GM18868 (cell line): ENCODE results near the gene SV2B.
A peak's percentile ranks its signal among the peaks of the same experiment; 100 is the strongest.

Source experiments
- ATAC-seq: cut with Tn5 transposase; IDR thresholded peaks from one replicate; pipeline ENCODE4 v1.9.1; 2021; ENCODE audit warnings: mild to moderate bottlenecking, moderate library complexity; ENCODE audit not compliant: unreplicated experiment

The SV2B gene

GRCh38 chr15:91135201-91136130 lies 35.4 kb downstream of the SV2B start:
- ATAC-seq = peak; percentile 94

- no peak for ATAC-seq
These were observed 36.4 kb downstream of the SV2B start for GRCh38 chr15:91136386-91136923.

DNA sequence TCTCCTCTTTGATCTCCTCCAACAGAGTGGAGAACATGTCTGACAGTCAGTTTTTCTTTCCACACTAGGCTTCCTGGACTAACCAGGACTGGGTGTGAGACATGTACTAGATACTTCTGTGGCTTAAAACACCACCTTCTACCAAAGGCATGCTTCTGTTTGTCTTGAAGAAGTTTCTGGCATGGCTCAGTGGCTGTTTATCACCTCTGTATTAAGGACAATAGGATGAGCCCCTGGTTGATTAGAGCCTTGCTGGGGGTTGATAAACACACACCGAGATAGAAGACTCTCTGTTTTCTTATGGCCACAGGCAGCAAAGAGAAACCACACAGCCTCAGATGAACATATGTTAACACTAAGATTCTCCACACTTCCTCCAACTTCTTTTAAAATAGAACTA lies 40.5 kb downstream of the SV2B start:
- no peak for ATAC-seq

- ATAC-seq = no peak
These were observed 41.0 kb downstream of the SV2B start for GRCh38 chr15:91141097-91141496.

- ATAC-seq = peak; percentile 85
These were observed 42.2 kb downstream of the SV2B start for GRCh38 chr15:91142106-91142744.

- no peak for ATAC-seq
These were observed 42.9 kb downstream of the SV2B start for GRCh38 chr15:91142946-91143345.

- ATAC-seq = no peak
These were observed 46.7 kb downstream of the SV2B start for GRCh38 chr15:91146728-91147127.

DNA sequence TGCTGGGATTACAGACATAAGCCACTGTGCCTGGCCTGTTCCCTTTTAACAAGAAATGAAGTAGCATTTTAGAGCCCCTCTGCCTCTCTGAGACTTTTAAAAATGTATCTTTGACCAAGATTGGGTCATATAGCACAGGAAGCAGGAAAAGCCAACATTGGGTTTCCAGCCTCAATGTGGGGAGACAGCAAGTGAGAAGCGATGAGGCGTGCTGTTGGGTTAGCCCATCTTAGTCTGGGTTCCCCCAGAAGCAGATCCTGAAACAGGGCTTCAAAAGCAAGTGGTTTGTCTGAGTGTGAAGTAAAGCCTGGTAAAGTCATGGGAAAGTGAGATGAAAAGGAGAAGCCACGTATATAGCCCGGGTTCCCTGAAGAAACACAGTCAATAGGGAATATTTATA lies 48.2 kb downstream of the SV2B start:
- ATAC-seq = no peak

DNA sequence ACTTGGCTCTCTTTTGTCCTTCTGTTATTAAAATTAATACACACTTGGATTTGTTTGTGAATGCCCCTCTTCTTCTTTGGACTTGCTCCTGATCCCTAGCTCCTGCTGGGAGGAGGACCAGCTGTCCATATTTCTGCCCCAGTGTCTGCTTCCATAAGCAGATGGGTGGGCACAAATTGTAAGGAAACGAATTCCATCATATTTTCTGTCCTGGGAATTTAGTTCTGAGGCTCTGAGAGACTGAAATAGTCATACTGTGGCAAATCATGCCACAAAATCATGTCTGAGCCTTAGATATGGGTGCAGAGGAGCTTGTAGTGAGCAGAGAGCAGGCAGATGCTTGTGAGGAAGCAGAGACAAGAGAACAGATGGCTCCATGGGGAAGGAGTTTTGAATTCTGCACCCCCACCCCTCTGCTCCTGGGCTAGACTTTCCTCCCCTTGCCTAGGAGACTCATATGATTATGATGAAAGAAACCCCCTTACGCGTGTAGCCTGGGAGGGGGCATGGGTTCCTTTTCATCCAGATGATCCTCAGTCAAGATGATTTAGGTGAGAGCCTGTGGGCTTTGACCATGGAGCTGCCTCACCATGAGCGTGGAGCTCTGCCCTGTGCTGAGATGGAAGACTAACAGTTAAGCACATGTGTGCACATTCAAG lies 50.6 kb downstream of the SV2B start:
- no peak for ATAC-seq

DNA sequence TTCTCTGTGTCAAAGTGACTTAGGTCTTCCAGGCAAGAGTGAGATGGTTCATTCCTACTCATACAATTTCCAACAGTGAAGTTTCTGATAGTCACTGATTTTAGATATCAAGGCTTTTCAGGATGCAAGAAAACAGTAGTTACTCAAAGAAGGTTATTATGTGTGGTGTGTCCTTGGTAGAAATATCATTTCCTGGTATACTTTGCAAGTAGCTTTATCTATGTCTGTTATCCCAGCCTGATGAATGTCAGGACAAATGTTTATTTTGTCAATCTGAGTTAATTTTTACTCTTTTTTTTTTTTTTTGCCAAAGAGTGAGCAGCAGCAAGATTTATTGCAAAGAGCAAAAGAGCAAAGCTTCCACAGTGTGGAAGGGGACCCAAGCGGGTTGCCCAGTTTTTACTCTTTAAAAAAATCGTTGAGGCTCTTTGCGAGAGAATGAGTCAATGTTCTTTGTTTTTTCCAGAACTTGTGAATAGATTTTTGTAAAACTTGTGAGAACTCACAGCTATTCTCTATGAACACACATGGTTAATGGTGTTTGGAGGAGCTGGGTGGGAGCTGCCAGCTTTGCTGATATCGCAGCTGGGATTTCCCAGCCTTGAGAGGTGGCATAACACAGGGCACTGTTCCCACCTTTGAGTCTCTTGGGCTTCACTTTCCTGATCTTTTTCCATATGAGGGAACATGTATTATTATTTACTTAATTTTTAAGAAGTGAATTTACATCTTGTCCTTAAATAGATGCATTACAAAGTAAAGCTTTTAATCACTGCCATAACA lies 51.9 kb downstream of the SV2B start:
- ATAC-seq = no peak

DNA sequence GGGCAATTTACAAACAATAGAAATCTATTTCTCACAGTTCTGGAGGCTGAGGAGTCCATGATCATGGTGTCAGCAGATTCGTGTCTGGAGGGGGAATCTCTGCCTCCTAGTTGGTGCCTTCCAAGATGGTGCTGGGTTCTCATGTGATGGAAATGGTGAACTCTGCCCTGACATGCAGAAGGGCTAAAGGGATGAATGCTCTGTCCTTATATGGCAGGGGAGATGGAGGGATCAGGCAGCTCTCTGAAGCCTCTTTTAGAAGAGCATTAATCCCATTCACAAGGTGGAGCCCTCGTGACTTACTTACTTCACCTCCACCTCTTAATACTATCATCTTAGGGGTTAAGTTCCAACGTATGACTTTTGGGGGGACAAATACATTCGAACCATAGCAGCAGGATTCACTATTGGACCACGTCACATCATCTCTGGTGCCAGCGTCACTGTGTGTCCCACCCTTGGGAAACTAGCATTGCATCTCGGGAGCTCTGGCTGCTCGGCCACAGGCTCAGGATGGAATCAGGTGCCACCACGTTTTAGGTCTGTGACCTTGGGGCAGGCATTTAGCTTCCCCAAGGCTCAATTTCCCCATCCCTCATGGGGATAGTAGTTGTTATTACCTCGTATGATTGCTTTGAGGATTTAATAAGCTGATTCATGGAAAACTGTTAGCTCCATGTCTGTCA lies 53.0 kb downstream of the SV2B start:
- ATAC-seq = no peak

- ATAC-seq = no peak
These were observed 53.9 kb downstream of the SV2B start for GRCh38 chr15:91153954-91154353.

DNA sequence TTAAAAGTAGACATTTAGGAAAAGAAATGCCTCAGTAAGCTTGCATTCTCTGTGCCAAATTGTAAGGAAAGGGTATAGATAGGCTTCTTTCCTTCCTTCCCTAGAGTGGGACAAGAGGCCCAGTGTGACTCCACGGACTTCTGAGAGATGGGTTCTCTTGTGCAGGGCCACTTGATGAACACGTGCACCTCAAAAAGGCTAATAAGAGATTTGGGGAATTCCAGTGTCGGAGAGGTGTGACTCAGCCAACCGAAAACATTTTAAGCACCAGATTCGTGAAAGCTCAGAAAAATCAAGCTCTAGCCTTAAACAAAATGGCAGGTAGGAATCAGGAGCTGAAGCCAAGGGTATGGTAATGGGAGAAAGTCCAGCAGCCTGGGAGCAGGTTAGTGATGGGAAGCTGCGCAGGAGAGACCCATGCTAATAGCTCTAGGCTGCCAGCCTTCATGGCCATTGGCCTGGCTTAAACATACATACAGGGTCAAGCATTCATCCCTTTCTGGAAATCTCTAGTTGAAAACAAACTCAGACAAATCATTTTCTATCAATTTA lies 56.2 kb downstream of the SV2B start:
- peak; percentile 58 for ATAC-seq

GRCh38 chr15:91158415-91159394 lies 58.6 kb downstream of the SV2B start:
- no peak for ATAC-seq

DNA sequence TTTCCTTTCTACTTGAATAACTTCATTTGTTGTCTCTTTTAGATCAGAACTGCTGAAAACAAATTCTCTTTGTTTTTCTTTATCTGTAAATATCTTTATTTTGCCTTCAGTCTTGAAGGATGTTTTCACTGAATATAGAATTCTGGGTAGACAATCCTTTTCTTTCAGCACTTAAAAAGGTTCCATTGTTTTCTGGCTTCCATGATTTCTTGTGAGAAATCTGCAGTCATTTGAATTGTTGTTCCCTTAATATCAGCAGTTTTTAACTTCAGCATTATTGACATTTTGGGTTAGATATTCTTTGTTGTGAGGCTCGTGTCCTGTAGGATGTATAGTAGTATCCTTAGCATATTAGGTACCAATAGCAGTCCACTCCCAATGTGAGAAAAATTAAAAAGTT lies 65.8 kb downstream of the SV2B start:
- no peak for ATAC-seq

- ATAC-seq = no peak
These were observed 68.4 kb downstream of the SV2B start for GRCh38 chr15:91168457-91168856.

DNA sequence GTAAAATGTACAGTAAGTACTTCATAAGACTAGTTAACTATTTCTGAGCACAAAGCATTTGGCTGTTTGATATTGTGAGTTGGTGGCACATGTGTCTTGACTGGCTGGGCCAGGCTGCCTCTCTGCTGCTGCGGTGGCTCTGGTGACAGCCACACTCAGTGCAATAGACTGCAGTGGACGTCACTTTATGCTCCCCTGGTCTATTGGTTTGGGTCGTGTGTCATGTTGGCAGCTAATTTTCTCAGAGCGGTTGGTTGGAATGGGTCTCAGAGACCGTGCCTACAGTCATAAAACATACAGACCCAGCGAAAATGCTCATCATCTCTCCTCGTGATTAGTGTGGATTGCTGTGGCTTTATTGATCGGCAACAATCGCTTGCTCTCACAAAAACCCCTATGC lies 71.3 kb downstream of the SV2B start:
- no peak for ATAC-seq

DNA sequence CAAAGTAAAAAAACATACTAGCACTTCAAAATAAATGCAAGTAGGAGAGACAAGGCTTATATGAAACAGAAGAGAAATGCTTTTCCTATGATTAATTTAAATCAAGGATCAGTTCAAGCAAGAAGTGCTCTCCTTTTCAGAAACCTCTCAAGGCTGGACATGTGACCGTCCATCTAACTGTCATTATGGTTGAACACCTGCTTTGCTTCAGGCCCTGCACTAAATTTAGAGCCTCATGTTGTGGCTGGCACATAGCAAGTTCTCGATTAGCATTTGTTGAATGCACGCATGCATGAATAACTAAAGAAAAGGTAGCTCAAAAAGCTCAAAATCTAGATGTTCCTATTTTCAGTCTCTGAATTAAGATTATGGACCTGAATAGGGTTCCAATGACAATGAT lies 82.0 kb downstream of the SV2B start:
- ATAC-seq = no peak

- no peak for ATAC-seq
These were observed 83.5 kb downstream of the SV2B start for GRCh38 chr15:91183596-91183995.
